ENCODE measurements around the gene HES7. TPM values are rescaled to one million over a fixed set of nuclear protein-coding genes. Genes with fewer than 3 reads are reported as not detected.
A peak's percentile ranks its signal among the peaks of the same experiment; 100 is the strongest.

HES7 gene
- polyA plus RNA-seq, 2 of the 4 experiments (the other 2 are of a cell fraction), result 0.56 to 0.72 TPM

GRCh38 chr17:8117367-8117979, 6.4 kb downstream of the HES7 start:
- FAIRE-seq (no peak), ATAC-seq (no peak), DNase-seq (ENCODE audit: low read depth in 1 of 2, low spot score in 1 of 2) (no peak)
- Histone ChIP-seq H3K4me1 (peaks cover 8% of the 10 kb centered on the region), H3K4me3 (peak overlapping the region; percentile 51), H3K4me2 (peak overlapping the region; percentile 89), H3K27ac (peak overlapping the region; percentile 67 to 90), H3K9me3 (no peaks in the 10 kb centered on the region)
- CTCF ChIA-PET, result interaction anchor here (0.8 to 24.1 kb wide), 12 partner anchors 13 to 127 kb away, joined by 3 to 1490 read pairs (median 16); partner anchors contain the start of genes ALOX12B and VAMP2
- TF ChIP-seq NR3C1 (IDR thresholded peaks at IDR 0.05) (no peak), ATOH8 (CRISPR knock-in tag; IDR thresholded peaks at IDR 0.05; ENCODE audit: low read depth) (no peak), HOXB13 (CRISPR knock-in tag; IDR thresholded peaks at IDR 0.05; ENCODE audit: low read depth) (no peak), PHF8 (IDR thresholded peaks at IDR 0.05; ENCODE audit: borderline replicate concordance, low read depth) (no peak), HDAC2 (IDR thresholded peaks at IDR 0.05) (no peak), CBX2 (IDR thresholded peaks at IDR 0.05; ENCODE audit: borderline replicate concordance, low read depth) (no peak), SREBF2 (IDR thresholded peaks at IDR 0.05) (no peak)
- TF ChIP-seq, protein P1, sequence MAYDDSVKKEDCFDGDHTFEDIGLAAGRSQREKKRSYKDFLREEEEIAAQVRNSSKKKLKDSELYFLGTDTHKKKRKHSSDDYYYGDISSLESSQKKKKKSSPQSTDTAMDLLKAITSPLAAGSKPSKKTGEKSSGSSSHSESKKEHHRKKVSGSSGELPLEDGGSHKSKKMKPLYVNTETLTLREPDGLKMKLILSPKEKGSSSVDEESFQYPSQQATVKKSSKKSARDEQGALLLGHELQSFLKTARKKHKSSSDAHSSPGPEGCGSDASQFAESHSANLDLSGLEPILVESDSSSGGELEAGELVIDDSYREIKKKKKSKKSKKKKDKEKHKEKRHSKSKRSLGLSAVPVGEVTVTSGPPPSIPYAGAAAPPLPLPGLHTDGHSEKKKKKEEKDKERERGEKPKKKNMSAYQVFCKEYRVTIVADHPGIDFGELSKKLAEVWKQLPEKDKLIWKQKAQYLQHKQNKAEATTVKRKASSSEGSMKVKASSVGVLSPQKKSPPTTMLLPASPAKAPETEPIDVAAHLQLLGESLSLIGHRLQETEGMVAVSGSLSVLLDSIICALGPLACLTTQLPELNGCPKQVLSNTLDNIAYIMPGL (CRISPR knock-in tag; IDR thresholded peaks at IDR 0.05; ENCODE audit: borderline replicate concordance), result no peak
- TF ChIP-seq, protein P2, sequence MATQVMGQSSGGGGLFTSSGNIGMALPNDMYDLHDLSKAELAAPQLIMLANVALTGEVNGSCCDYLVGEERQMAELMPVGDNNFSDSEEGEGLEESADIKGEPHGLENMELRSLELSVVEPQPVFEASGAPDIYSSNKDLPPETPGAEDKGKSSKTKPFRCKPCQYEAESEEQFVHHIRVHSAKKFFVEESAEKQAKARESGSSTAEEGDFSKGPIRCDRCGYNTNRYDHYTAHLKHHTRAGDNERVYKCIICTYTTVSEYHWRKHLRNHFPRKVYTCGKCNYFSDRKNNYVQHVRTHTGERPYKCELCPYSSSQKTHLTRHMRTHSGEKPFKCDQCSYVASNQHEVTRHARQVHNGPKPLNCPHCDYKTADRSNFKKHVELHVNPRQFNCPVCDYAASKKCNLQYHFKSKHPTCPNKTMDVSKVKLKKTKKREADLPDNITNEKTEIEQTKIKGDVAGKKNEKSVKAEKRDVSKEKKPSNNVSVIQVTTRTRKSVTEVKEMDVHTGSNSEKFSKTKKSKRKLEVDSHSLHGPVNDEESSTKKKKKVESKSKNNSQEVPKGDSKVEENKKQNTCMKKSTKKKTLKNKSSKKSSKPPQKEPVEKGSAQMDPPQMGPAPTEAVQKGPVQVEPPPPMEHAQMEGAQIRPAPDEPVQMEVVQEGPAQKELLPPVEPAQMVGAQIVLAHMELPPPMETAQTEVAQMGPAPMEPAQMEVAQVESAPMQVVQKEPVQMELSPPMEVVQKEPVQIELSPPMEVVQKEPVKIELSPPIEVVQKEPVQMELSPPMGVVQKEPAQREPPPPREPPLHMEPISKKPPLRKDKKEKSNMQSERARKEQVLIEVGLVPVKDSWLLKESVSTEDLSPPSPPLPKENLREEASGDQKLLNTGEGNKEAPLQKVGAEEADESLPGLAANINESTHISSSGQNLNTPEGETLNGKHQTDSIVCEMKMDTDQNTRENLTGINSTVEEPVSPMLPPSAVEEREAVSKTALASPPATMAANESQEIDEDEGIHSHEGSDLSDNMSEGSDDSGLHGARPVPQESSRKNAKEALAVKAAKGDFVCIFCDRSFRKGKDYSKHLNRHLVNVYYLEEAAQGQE (IDR thresholded peaks at IDR 0.05), result no peak
- POLR2A ChIA-PET, result interaction anchor here (4.4 kb wide), 1 partner anchor 56 kb away, joined by 41 read pairs; no protein-coding TSS in a partner anchor
- 80% methylated on average over 17 of the region's 18 CpGs for WGBS (ENCODE audit: missing lambda C conversion rate)

DNA sequence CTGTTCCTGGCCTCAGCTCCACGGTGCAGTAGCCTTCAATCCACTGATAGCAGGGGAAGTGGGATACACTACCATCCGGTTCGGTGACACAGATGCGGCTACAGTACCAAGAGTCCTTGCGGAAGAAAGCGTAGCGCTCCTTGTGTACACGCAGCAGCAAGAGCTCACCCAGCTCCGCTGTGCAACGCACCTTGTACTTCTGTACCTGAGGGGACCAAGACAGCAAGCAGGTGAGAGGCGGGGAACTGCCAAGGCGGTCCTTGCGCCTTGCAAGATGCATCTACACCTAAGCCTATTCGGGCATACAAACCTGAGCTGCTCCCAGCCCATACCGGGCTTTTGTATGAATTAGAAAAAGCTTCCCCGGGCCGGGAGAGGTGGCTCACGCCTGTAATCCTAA, 7.1 kb downstream of the HES7 start:
- FAIRE-seq, result no peak
- ChIA-PET CTCF (interaction anchor here (0.8 to 24.1 kb wide), 10 partner anchors 13 to 127 kb away, joined by 3 to 1490 read pairs (median 8); partner anchors contain the start of gene ALOX12B), POLR2A (interaction anchor here (4.4 kb wide), 1 partner anchor 56 kb away, joined by 41 read pairs; no protein-coding TSS in a partner anchor)
- Histone ChIP-seq H3K4me1 (peaks cover 8% of the 10 kb centered on the region), H3K4me3 (no peak overlapping the region), H3K27ac (no peak overlapping the region), H3K9me3 (no peaks in the 10 kb centered on the region), H3K4me2 (no peak overlapping the region)
- TF ChIP-seq ESRRA (IDR thresholded peaks at IDR 0.05; ENCODE audit: borderline replicate concordance, low read length) (no peak), CBX2 (IDR thresholded peaks at IDR 0.05; ENCODE audit: borderline replicate concordance, low read depth) (no peak), CHD2 (IDR thresholded peaks at IDR 0.05; ENCODE audit: low read length, partially characterized antibody) (no peak), HOXA7 (CRISPR knock-in tag; IDR thresholded peaks at IDR 0.05) (no peak), ZNF302 (CRISPR knock-in tag; IDR thresholded peaks at IDR 0.05) (no peak), EHF (CRISPR knock-in tag; IDR thresholded peaks at IDR 0.05) (no peak), GATA3 (IDR thresholded peaks at IDR 0.05; ENCODE audit: borderline replicate concordance) (no peak), TP53 (CRISPR knock-in tag; IDR thresholded peaks at IDR 0.05) (no peak), FOSL2 (IDR thresholded peaks at IDR 0.05) (no peak), FOSL2 (CRISPR knock-in tag; IDR thresholded peaks at IDR 0.05) (no peak), HES2 (IDR thresholded peaks at IDR 0.05) (no peak), EP300 (IDR thresholded peaks at IDR 0.05) (no peak), E2F6 (IDR thresholded peaks at IDR 0.05; ENCODE audit: borderline replicate concordance, low read depth) (no peak)
- TF ChIP-seq, protein P1 (CRISPR knock-in tag; IDR thresholded peaks at IDR 0.05; ENCODE audit: borderline replicate concordance), result no peak
- TF ChIP-seq, protein P3, sequence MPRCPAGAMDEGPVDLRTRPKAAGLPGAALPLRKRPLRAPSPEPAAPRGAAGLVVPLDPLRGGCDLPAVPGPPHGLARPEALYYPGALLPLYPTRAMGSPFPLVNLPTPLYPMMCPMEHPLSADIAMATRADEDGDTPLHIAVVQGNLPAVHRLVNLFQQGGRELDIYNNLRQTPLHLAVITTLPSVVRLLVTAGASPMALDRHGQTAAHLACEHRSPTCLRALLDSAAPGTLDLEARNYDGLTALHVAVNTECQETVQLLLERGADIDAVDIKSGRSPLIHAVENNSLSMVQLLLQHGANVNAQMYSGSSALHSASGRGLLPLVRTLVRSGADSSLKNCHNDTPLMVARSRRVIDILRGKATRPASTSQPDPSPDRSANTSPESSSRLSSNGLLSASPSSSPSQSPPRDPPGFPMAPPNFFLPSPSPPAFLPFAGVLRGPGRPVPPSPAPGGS (IDR thresholded peaks at IDR 0.05), result no peak
- DNase-seq (ENCODE audit: low read depth in 1 of 2, low spot score in 1 of 2), result no peak
- WGBS (ENCODE audit: missing lambda C conversion rate), result 93% methylated on average over 18 of the region's 18 CpGs
- no peak for ATAC-seq

Data from A549 (cell line).